HCT116 (cell line): ENCODE data around the gene RXYLT1. TPM values are rescaled to one million over a fixed set of nuclear protein-coding genes. Genes with fewer than 3 reads are reported as not detected.

ENCODE experiments used
- ATAC-seq: fragments of 200-7000 bp; cut with Tn5 transposase; 2 replicates; pipeline ENCODE4 v1.9.1; 2020; ENCODE audit warnings: mild to moderate bottlenecking, moderate library complexity
- BruUV-seq: library from RNA; stranded (reverse); fragments of 400-500 nt; replicated peaks from 2 replicates; lab custom pipeline; 2021; lab: Mats Ljungman, UMichigan
- CTCF ChIA-PET: fragments of 300-600 bp; sonication (Branson Sonifier 250); formaldehyde crosslinking; loops from one replicate; lab custom pipeline; 2021; ENCODE audit warnings: antibody characterized with exemption; lab: Charles Lee
- POLR2A ChIA-PET: fragments of 300-600, 350-600 bp; sonication (Branson Sonifier 250); formaldehyde crosslinking; loops from one replicate; lab custom pipeline; 2021; ENCODE audit warnings: antibody characterized with exemption; lab: Charles Lee
- RAD21 ChIA-PET, 2 experiments: fragments of 300-600 bp; sonication (Branson Sonifier 250); formaldehyde crosslinking; loops; one replicate each; lab custom pipeline; 2023; ENCODE audit warnings: low total read pairs in 2 of 2; ENCODE audit not compliant: uncharacterized antibody in 2 of 2, unreplicated experiment in 2 of 2, low non-redundant PET in 1 of 2; lab: Charles Lee
- DNase-seq: peaks from one replicate; pipeline ENCODE4 v3.0.0-alpha.2; 2010; ENCODE audit warnings: low read depth, low spot score
- H2AFZ ChIP-seq: fragments of 200-600 bp; shearing (Covaris generic), sonication (generic); 2 replicates; pipeline ENCODE4 v1.6.1; 2017; ENCODE audit warnings: low read depth, mixed run types, mixed read lengths, antibody characterized with exemption, low read length; ENCODE audit not compliant: poor library complexity, severe bottlenecking
- H3K27ac ChIP-seq: 2 replicates; pipeline ENCODE4 v1.5.1; 2012; ENCODE audit warnings: low read depth, low read length
- H3K27me3 ChIP-seq: fragments of 200-600 bp; sonication (generic); 2 replicates; pipeline ENCODE4 v1.6.1; 2016; ENCODE audit warnings: mixed run types, low read length, mixed read lengths; ENCODE audit not compliant: insufficient read depth
- H3K36me3 ChIP-seq, 2 experiments: fragments of 200-500 bp in 1 of 2; fragments of 200-600 bp in 1 of 2; sonication (Bioruptor generic) in 1 of 2; sonication (generic) in 1 of 2; 2 replicates each; pipeline versions ENCODE4 v1.5.1 to v1.6.1; 2014 to 2016; ENCODE audit warnings: low read length in 2 of 2, inconsistent platforms in 1 of 2, mixed read lengths in 1 of 2, mixed run types in 1 of 2; ENCODE audit not compliant: insufficient read depth in 2 of 2, control insufficient read depth in 1 of 2
- H3K4me1 ChIP-seq, 2 experiments: fragments of 200-600 bp in 1 of 2; sonication (generic) in 1 of 2; 2 replicates each; pipeline versions ENCODE4 v1.5.1 to v1.6.1; 2012 to 2017; ENCODE audit warnings: low read length in 2 of 2, inconsistent platforms in 1 of 2, mild to moderate bottlenecking in 1 of 2, mixed read lengths in 1 of 2, mixed run types in 1 of 2, moderate library complexity in 1 of 2; ENCODE audit not compliant: insufficient read depth in 2 of 2, control insufficient read depth in 1 of 2
- H3K4me2 ChIP-seq: fragments of 200-600 bp; sonication (generic); 2 replicates; pipeline ENCODE4 v1.6.1; 2017; ENCODE audit warnings: mixed run types, low read length, mixed read lengths
- H3K4me3 ChIP-seq, 2 experiments: fragments of 200-600 bp in 1 of 2; sonication (generic) in 1 of 2; replicated peaks in 1 of 2; 2 replicates each; pipeline ENCODE4 v1.5.1; 2011 to 2016; ENCODE audit warnings: low read length in 2 of 2, control low read depth in 1 of 2, low read depth in 1 of 2, mild to moderate bottlenecking in 1 of 2, mixed read lengths in 1 of 2, mixed run types in 1 of 2
- H3K79me2 ChIP-seq: fragments of 200-600 bp; sonication (generic); 2 replicates; pipeline ENCODE4 v1.6.1; 2017; ENCODE audit warnings: mild to moderate bottlenecking, mixed run types, low read length, moderate library complexity, mixed read lengths; ENCODE audit not compliant: insufficient read depth
- H3K9ac ChIP-seq: fragments of 200-600 bp; sonication (generic); 2 replicates; pipeline ENCODE4 v1.6.1; 2016; ENCODE audit warnings: low read length, mixed read lengths
- H3K9me2 ChIP-seq: fragments of 200-600 bp; sonication (generic), shearing (Covaris generic); 2 replicates; pipeline ENCODE4 v1.6.1; 2017; ENCODE audit warnings: mixed run types, mild to moderate bottlenecking, moderate library complexity; ENCODE audit not compliant: insufficient read depth
- H3K9me3 ChIP-seq, 2 experiments: fragments of 200-500 bp in 1 of 2; fragments of 200-600 bp in 1 of 2; sonication (Bioruptor generic) in 1 of 2; sonication (generic) in 1 of 2; 2 replicates each; pipeline ENCODE4 v1.6.1; 2014 to 2017; ENCODE audit warnings: low read length in 2 of 2, mixed read lengths in 2 of 2, inconsistent platforms in 1 of 2, low read depth in 1 of 2, mild to moderate bottlenecking in 1 of 2, mixed run types in 1 of 2, moderate library complexity in 1 of 2; ENCODE audit not compliant: control insufficient read depth in 1 of 2, insufficient read depth in 1 of 2
- H4K20me1 ChIP-seq: fragments of 200-600 bp; sonication (generic), shearing (Covaris generic); 2 replicates; pipeline ENCODE4 v1.6.1; 2017; ENCODE audit warnings: mixed run types, mild to moderate bottlenecking, moderate library complexity; ENCODE audit not compliant: insufficient read depth
- CEBPB ChIP-seq: IDR thresholded peaks from 2 replicates; pipeline ENCODE4 v1.6.1; 2012; ENCODE audit warnings: low read depth
- CTCF ChIP-seq, 3 experiments: fragments of 200-600 bp in 1 of 3; sonication (generic) in 1 of 3; IDR thresholded peaks in 2 of 3; conservative IDR thresholded peaks in 1 of 3; 2 replicates each; pipeline ENCODE4 v1.5.1; 2012 to 2017; ENCODE audit warnings: low read depth in 2 of 3, low read length in 2 of 3, antibody characterized with exemption in 1 of 3, borderline replicate concordance in 1 of 3, control low read depth in 1 of 3, mild to moderate bottlenecking in 1 of 3, mixed read lengths in 1 of 3, mixed run types in 1 of 3, moderate library complexity in 1 of 3; ENCODE audit not compliant: insufficient read depth in 1 of 3
- ELF1 ChIP-seq: IDR thresholded peaks from 2 replicates; pipeline ENCODE4 v1.6.1; 2012; ENCODE audit warnings: low read depth, borderline replicate concordance
- EZH2phosphoT487 ChIP-seq: fragments of 200-600 bp; IDR thresholded peaks from 2 replicates; pipeline ENCODE4 v1.6.1; 2018; ENCODE audit warnings: antibody characterized with exemption, borderline replicate concordance
- FOSL1 ChIP-seq: IDR thresholded peaks from 2 replicates; pipeline ENCODE4 v1.6.1; 2012; ENCODE audit warnings: low read depth
- JUND ChIP-seq: IDR thresholded peaks from 2 replicates; pipeline ENCODE4 v1.6.1; 2012
- POLR2A ChIP-seq: IDR thresholded peaks from 2 replicates; pipeline ENCODE4 v1.7.0; 2011; ENCODE audit warnings: borderline replicate concordance; ENCODE audit not compliant: insufficient read depth, insufficient read length; ENCODE audit errors: extremely low read depth
- POLR2AphosphoS5 ChIP-seq: IDR thresholded peaks from 2 replicates; pipeline ENCODE4 v1.6.1; 2011; ENCODE audit warnings: mild to moderate bottlenecking, low read depth, low read length, moderate library complexity
- RAD21 ChIP-seq: IDR thresholded peaks from 2 replicates; pipeline ENCODE4 v1.6.1; 2012; ENCODE audit warnings: low read depth, mild to moderate bottlenecking
- REST ChIP-seq: IDR thresholded peaks from 2 replicates; pipeline ENCODE4 v1.6.1; 2012; ENCODE audit warnings: low read depth
- SIN3A ChIP-seq: IDR thresholded peaks from 2 replicates; pipeline ENCODE4 v1.6.1; 2012; ENCODE audit warnings: low read depth
- SRF ChIP-seq: IDR thresholded peaks from 2 replicates; pipeline ENCODE4 v1.6.1; 2012; ENCODE audit warnings: low read depth
- YY1 ChIP-seq: IDR thresholded peaks from 2 replicates; pipeline ENCODE4 v1.6.1; 2011; ENCODE audit warnings: low read length, low read depth, moderate library complexity, mild to moderate bottlenecking; ENCODE audit not compliant: insufficient replicate concordance; ENCODE audit errors: extremely low read depth
- intact Hi-C: fragments of 100-400 bp; cut with micrococcal nuclease; formaldehyde crosslinking; loops from 2 replicates; pipeline ENCODE4 v1.10.0; 2022
- total RNA-seq: library from RNA; stranded (reverse); gene quantifications from one replicate; pipeline ENCODE4 v1.2.1, GENCODE V29; 2021; ENCODE audit not compliant: unreplicated experiment

Gene RXYLT1
- total RNA-seq, 1 experiment from 2014 or later: 23.0 TPM

GRCh38 chr12:63795032-63795687 is 15.5 kb downstream of the RXYLT1 start:
- no peak overlapping the region for H3K4me2 ChIP-seq
- H3K79me2 ChIP-seq: no peaks in the 10 kb centered on the region
- no peak for ATAC-seq
- H3K9me2 ChIP-seq: no peaks in the 10 kb centered on the region; the same call in 1 of the 2 replicates
- CTCF ChIA-PET: no interaction called here
- DNase-seq: no peak
- no peaks in the 10 kb centered on the region for H4K20me1 ChIP-seq
- H3K27ac ChIP-seq: no peak overlapping the region
- TF ChIP-seq ELF1 (no peak), POLR2AphosphoS5 (no peak), FOSL1 (no peak), REST (no peak)
- TF ChIP-seq, all 23 proteins: peak for 0
- intact Hi-C loops: no loop called here
- Histone ChIP-seq H3K4me1 (no peaks in the 10 kb centered on the region), H3K4me3 (no peak overlapping the region), H3K36me3 (0 out of 4 replicates have a peak, but pooled peaks cover 0 to 2% of the 10 kb centered on the region in 2 experiments), H3K27me3 (no peaks in the 10 kb centered on the region), H2AFZ (no peak overlapping the region), H3K9me3 (no peaks in the 10 kb centered on the region), H3K9ac (no peak overlapping the region)
- ChIA-PET RAD21 (no interaction called here), POLR2A (no interaction called here)
- no TSS peak for BruUV-seq

- Histone ChIP-seq H3K27ac (no peak overlapping the region), H3K4me2 (no peak overlapping the region), H3K9me2 (no peaks in the 10 kb centered on the region; the same call in 1 of the 2 replicates), H3K4me3 (no peak overlapping the region), H2AFZ (no peak overlapping the region), H3K9me3 (no peaks in the 10 kb centered on the region), H4K20me1 (no peaks in the 10 kb centered on the region), H3K36me3 (0 out of 4 replicates have a peak, but pooled peaks cover 0 to 2% of the 10 kb centered on the region in 2 experiments), H3K4me1 (no peaks in the 10 kb centered on the region), H3K9ac (no peak overlapping the region), H3K79me2 (no peaks in the 10 kb centered on the region), H3K27me3 (no peaks in the 10 kb centered on the region)
- ATAC-seq: no peak
- ChIA-PET RAD21 (no interaction called here), CTCF (no interaction called here), POLR2A (no interaction called here)
- no TSS peak for BruUV-seq
- intact Hi-C loops: no loop called here
- no peak for DNase-seq
- TF ChIP-seq RAD21 (no peak), EZH2phosphoT487 (no peak), CTCF (IDR thresholded peaks at IDR 0.05 in 2 of 3, conservative IDR thresholded peaks at IDR 0.05 in 1 of 3; ENCODE audit: borderline replicate concordance in 1 of 3, insufficient read depth in 1 of 3, low read depth in 2 of 3, low read length in 2 of 3) (no peak), YY1 (no peak), FOSL1 (no peak), CEBPB (no peak), SIN3A (no peak), POLR2A (no peak), JUND (no peak), SRF (no peak)
These were observed 16.2 kb downstream of the RXYLT1 start for GRCh38 chr12:63795944-63796343.
